Immature natural killer cell (primary cell): Measurements from ENCODE around the gene HS2ST1. TPM values are rescaled to one million over a fixed set of nuclear protein-coding genes. Genes with fewer than 3 reads are reported as not detected.

Source experiments
- DNase-seq, 3 donors: peaks; one replicate each; pipeline ENCODE4 v3.0.0; 2022; ENCODE audit warnings: mixed read lengths in 1 of 3
- H3K27ac Mint-ChIP-seq, 6 donors: one replicate each; pipeline ENCODE4 v1.8.0; 2020; ENCODE audit warnings: mixed read lengths in 6 of 6, mild to moderate bottlenecking in 5 of 6, inconsistent platforms in 4 of 6, moderate library complexity in 3 of 6
- H3K27me3 Mint-ChIP-seq, 3 donors: one replicate each; pipeline ENCODE4 v1.8.0; 2020 to 2021; ENCODE audit warnings: low read depth in 3 of 3, mild to moderate bottlenecking in 3 of 3, mixed read lengths in 3 of 3, moderate library complexity in 3 of 3, inconsistent platforms in 1 of 3
- H3K36me3 Mint-ChIP-seq, 3 donors: one replicate each; pipeline ENCODE4 v1.8.0; 2020; ENCODE audit warnings: mixed read lengths in 3 of 3, inconsistent platforms in 2 of 3, mild to moderate bottlenecking in 2 of 3
- H3K4me1 Mint-ChIP-seq, 2 donors: one replicate each; pipeline ENCODE4 v1.8.0; 2020; ENCODE audit warnings: inconsistent platforms in 2 of 2, mild to moderate bottlenecking in 2 of 2, mixed read lengths in 2 of 2, moderate library complexity in 1 of 2
- H3K4me3 Mint-ChIP-seq, 5 donors: one replicate each; pipeline ENCODE4 v1.8.0; 2020; ENCODE audit warnings: mild to moderate bottlenecking in 5 of 5, mixed read lengths in 5 of 5, inconsistent platforms in 3 of 5, moderate library complexity in 3 of 5
- H3K9me3 Mint-ChIP-seq, 6 donors: one replicate each; pipeline ENCODE4 v1.8.0; 2020; ENCODE audit warnings: mild to moderate bottlenecking in 6 of 6, mixed read lengths in 6 of 6, inconsistent platforms in 4 of 6, moderate library complexity in 3 of 6
- polyA plus RNA-seq, 3 donors: library from polyadenylated mRNA; unstranded; fragments of 300-500 nt; fragmentation: Illumina TruSeq; gene quantifications; one replicate each; pipeline ENCODE4 v1.2.3, GENCODE V29; 2021

HS2ST1 gene
- polyA plus RNA-seq, 3 donors from 2014 or later = 6.5 to 8.7 (median 7.5) TPM

DNA sequence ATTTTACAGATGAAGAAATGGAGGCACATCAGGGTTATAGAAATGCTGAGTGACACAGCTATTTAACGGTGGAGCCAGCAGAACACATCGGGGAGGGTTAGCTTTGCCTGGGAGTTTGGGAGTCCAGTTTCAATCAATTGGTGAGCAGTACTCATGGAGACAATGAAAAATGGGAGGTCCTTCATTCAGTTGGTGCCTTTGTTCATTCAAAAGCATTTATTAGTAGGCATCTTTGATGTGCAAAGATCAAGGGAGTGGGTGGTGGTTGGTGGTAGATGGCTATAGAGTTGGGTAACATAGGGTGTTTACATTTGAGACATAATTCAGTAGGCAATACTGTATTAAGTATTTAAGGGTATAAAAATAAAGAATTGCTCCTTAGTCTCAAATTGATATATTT lies 230.5 kb downstream of the HS2ST1 start:
- Mint-ChIP-seq H3K4me3 (no peak overlapping the region), H3K36me3 (peaks cover 0 to 4% (median 0%) of the 10 kb centered on the region in 3 donors), H3K27ac (no peak overlapping the region), H3K4me1 (no peaks in the 10 kb centered on the region), H3K27me3 (peaks cover 3 to 16% (median 12%) of the 10 kb centered on the region in 3 donors), H3K9me3 (no peaks in the 10 kb centered on the region)
- DNase-seq = no peak

DNA sequence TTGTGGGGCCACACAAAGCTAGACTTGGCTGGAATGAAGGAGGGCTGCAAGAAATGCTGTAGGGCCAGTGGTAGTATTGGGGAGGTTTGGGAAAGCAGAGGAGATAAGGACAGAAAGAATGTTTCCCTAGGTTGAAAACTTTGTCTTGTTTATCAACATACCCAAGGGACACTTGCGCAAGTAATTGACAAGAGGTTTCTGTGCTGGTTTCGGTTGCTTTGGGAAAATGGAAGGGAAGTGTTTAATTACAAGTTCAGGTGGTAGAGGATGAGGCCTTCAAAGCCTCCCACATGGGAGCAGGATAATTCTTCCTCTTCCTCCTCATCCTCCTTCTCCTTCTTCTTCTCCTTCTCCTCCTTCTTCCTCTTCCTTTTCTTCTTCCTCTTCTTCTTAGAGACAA lies 232.1 kb downstream of the HS2ST1 start:
- Mint-ChIP-seq H3K27ac (no peak overlapping the region), H3K27me3 (peaks cover 3 to 20% (median 18%) of the 10 kb centered on the region in 3 donors), H3K36me3 (peaks cover 0 to 4% (median 0%) of the 10 kb centered on the region in 3 donors), H3K4me3 (no peak overlapping the region), H3K9me3 (no peaks in the 10 kb centered on the region), H3K4me1 (peaks cover 7 to 9% of the 10 kb centered on the region in 2 donors)
- DNase-seq = no peak

- DNase-seq = no peak
- Mint-ChIP-seq H3K27ac (no peak overlapping the region), H3K4me1 (peaks cover 12 to 13% of the 10 kb centered on the region in 2 donors), H3K9me3 (no peaks in the 10 kb centered on the region), H3K27me3 (peaks cover 6 to 22% (median 18%) of the 10 kb centered on the region in 3 donors), H3K36me3 (peaks cover 0 to 4% (median 0%) of the 10 kb centered on the region in 3 donors), H3K4me3 (no peak overlapping the region)
Measured at GRCh38 chr1:87146986-87147385, 232.6 kb downstream of the HS2ST1 start.

DNA sequence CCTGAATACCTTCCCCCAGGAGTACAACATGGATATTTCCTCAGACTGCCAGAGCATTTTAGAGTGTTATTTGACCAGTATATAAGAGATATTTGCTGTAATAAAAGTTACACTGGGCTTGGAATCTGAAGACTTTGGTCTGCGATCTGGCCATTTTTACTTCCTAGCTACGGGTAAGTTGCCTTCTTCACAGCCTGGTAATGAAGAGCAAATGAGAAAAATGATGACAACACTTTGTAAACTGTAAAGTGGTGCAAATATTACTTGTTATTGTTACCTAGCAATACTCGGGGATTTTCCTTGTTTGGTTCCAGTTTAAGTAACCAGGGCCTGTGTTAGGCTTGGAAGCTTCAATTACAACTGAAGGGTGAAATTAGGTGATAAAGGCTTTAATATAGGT lies 233.4 kb downstream of the HS2ST1 start:
- DNase-seq = no peak
- H3K4me1 Mint-ChIP-seq = peaks cover 15 to 18% of the 10 kb centered on the region in 2 donors
- peaks cover 6 to 22% (median 20%) of the 10 kb centered on the region in 3 donors for H3K27me3 Mint-ChIP-seq
- H3K4me3 Mint-ChIP-seq = no peak overlapping the region
- peaks cover 0 to 4% (median 0%) of the 10 kb centered on the region in 3 donors for H3K36me3 Mint-ChIP-seq
- H3K9me3 Mint-ChIP-seq = no peaks in the 10 kb centered on the region
- no peak overlapping the region for H3K27ac Mint-ChIP-seq

GRCh38 chr1:87148661-87149060 lies 234.2 kb downstream of the HS2ST1 start:
- Mint-ChIP-seq H3K9me3 (no peaks in the 10 kb centered on the region), H3K36me3 (peaks cover 0 to 4% (median 0%) of the 10 kb centered on the region in 3 donors), H3K4me3 (no peak overlapping the region), H3K27me3 (peaks cover 6 to 24% (median 18%) of the 10 kb centered on the region in 3 donors), H3K27ac (no peak overlapping the region), H3K4me1 (peaks cover 15 to 18% of the 10 kb centered on the region in 2 donors)
- DNase-seq = no peak

- Mint-ChIP-seq H3K9me3 (no peaks in the 10 kb centered on the region), H3K4me3 (no peak overlapping the region), H3K4me1 (peaks cover 15 to 18% of the 10 kb centered on the region in 2 donors), H3K27ac (no peak overlapping the region), H3K27me3 (peaks cover 6 to 26% (median 20%) of the 10 kb centered on the region in 3 donors), H3K36me3 (peaks cover 0 to 4% (median 0%) of the 10 kb centered on the region in 3 donors)
- no peak for DNase-seq
Measured at GRCh38 chr1:87149241-87150041, 235.0 kb downstream of the HS2ST1 start.

DNA sequence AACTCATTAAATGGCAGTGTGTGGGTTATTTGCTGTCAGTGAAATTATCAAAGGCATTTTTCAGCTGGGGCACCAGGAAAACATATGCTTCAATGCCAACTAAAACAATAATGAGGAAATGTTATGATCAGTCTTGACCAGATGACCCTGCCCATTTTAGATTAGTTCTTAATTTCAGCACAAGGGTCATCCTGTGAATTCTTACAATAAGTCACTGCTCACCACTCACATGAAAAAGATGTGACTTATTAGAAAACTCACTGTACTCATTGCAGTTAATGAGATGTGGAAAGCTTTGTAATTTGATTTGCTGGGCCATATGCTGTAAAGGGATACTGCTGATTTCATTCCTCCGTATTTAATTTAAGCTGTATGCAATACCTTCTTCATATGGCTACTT lies 235.7 kb downstream of the HS2ST1 start:
- Mint-ChIP-seq H3K4me3 (no peak overlapping the region), H3K27me3 (peaks cover 6 to 22% (median 21%) of the 10 kb centered on the region in 3 donors)
- no peak for DNase-seq

DNA sequence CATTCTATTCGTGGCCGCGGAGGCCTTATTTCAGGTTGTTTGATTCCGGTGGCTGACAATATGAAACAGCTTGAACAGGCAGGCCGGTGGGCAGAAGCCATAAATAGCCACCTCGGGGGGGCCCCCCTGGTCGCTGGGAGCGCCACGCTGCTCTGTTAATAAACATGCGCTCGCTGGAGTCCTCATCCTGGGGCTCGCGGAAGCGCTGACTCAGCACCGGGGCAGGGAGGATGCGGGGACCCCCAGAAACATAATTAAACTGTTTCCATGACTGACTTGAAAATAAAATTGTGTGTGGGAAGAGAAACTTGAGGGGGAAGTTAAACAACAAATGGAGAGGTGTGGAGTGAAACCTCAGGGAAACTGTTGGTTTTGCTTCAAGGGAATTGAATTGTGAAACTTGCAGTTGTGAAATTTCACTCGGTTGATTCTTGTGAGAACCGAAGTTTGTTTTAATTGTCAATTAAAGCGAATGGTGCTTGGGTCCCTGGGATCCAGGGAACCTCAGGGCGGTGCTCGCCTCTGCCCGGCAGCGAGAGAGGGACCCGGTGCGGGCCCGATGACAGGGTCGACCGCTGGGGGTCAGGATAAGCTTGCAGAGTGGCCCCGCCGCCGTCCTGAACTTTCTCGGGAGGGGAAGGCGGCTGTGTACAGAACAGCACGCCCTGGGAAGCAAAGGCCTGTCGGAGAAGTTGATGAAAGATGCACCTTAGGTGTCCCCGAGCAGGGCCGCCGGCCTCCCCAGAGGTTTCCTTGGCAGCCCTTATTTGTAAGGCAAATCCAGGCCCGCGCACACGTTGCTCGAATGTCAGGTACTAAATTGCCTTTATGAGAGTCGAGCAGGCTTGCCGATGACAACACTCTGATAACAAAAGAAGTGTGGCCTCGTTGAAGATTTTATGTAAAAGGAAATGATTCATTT lies 237.3 kb downstream of the HS2ST1 start:
- Mint-ChIP-seq H3K27me3 (peaks cover 9 to 22% (median 16%) of the 10 kb centered on the region in 3 donors), H3K4me3 (peak overlapping the region; percentile 77 to 92 (median 87)), H3K9me3 (no peaks in the 10 kb centered on the region), H3K27ac (peak overlapping the region in 1 of 6 donors; percentile 28), H3K36me3 (no peaks in the 10 kb centered on the region), H3K4me1 (peaks cover 15 to 18% of the 10 kb centered on the region in 2 donors)
- peak; percentile 8 to 16 (median 13) for DNase-seq

More for the DNA sequence above, 235.7 kb downstream of the HS2ST1 start:
- H3K36me3 Mint-ChIP-seq = no peaks in the 10 kb centered on the region
- H3K27ac Mint-ChIP-seq = no peak overlapping the region
- no peaks in the 10 kb centered on the region for H3K9me3 Mint-ChIP-seq
- peaks cover 15 to 18% of the 10 kb centered on the region in 2 donors for H3K4me1 Mint-ChIP-seq

DNA sequence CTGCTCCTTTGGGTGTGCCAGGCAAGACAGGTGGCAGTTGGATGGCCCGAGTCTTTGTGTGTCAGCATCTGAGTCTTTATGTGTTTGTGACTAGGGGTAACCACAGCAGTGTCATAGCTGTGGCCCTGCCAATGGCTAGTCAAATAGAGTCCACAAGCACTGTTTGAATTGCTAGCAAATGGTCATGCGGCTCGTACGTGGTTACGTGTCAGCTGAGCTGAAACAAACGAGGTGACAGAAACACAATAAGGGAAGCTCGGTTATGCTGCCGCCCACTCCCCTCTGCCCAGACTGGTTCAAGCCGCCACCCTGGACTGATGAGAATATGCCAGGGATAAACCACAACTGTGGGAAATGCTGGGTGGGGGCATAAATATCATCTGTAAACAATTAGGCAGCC lies 239.9 kb downstream of the HS2ST1 start:
- H3K4me3 Mint-ChIP-seq = no peak overlapping the region
- H3K36me3 Mint-ChIP-seq = no peaks in the 10 kb centered on the region
- no peaks in the 10 kb centered on the region for H3K9me3 Mint-ChIP-seq
- no peak overlapping the region for H3K27ac Mint-ChIP-seq
- H3K27me3 Mint-ChIP-seq = peaks cover 8 to 14% (median 10%) of the 10 kb centered on the region in 3 donors
- H3K4me1 Mint-ChIP-seq = peaks cover 15 to 18% of the 10 kb centered on the region in 2 donors
- no peak for DNase-seq

- Mint-ChIP-seq H3K4me1 (peaks cover 15 to 18% of the 10 kb centered on the region in 2 donors), H3K27ac (no peak overlapping the region), H3K9me3 (no peaks in the 10 kb centered on the region), H3K36me3 (no peaks in the 10 kb centered on the region), H3K4me3 (no peak overlapping the region), H3K27me3 (peaks cover 8 to 14% (median 10%) of the 10 kb centered on the region in 3 donors)
- DNase-seq = no peak
Measured at GRCh38 chr1:87155170-87155569, 240.7 kb downstream of the HS2ST1 start.

DNA sequence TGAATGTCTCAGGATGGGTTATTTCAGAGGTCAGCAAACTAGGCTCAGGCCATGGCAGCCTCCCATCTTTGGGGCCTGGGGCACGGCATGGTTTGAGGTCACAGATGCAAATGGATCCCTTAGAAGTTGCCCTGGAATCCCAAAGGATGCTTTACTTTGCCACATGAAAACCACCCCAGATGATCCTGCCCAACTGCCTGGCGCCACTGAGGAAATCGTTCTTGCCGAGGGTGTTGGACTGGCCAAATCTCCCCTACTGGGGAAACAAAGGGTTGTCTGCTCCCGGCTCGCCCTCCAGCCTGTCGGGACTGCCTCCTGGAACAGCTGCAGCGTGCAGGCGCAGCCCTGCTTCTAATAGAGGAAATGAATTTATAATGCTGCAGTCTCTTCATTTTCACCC lies 241.2 kb downstream of the HS2ST1 start:
- Mint-ChIP-seq H3K4me3 (no peak overlapping the region), H3K36me3 (no peaks in the 10 kb centered on the region), H3K9me3 (no peaks in the 10 kb centered on the region), H3K4me1 (peaks cover 15 to 18% of the 10 kb centered on the region in 2 donors), H3K27me3 (peaks cover 8 to 14% (median 10%) of the 10 kb centered on the region in 3 donors), H3K27ac (no peak overlapping the region)
- DNase-seq = no peak

GRCh38 chr1:87156124-87156523 lies 241.7 kb downstream of the HS2ST1 start:
- peaks cover 11 to 13% of the 10 kb centered on the region in 2 donors for H3K4me1 Mint-ChIP-seq
- H3K4me3 Mint-ChIP-seq = no peak overlapping the region
- no peak for DNase-seq
- H3K9me3 Mint-ChIP-seq = no peaks in the 10 kb centered on the region
- no peaks in the 10 kb centered on the region for H3K36me3 Mint-ChIP-seq
- peaks cover 8 to 10% (median 10%) of the 10 kb centered on the region in 3 donors for H3K27me3 Mint-ChIP-seq
- H3K27ac Mint-ChIP-seq = no peak overlapping the region

- no peak for DNase-seq
- Mint-ChIP-seq H3K4me1 (no peaks in the 10 kb centered on the region), H3K36me3 (no peaks in the 10 kb centered on the region), H3K4me3 (no peak overlapping the region), H3K9me3 (no peaks in the 10 kb centered on the region), H3K27ac (no peak overlapping the region), H3K27me3 (peaks cover 0 to 6% (median 3%) of the 10 kb centered on the region in 3 donors)
Measured at GRCh38 chr1:87159378-87159915, 245.0 kb downstream of the HS2ST1 start.
